GM12878 (cell line): Measurements from ENCODE around the gene CCDC28B. TPM values are rescaled to one million over a fixed set of nuclear protein-coding genes. Genes with fewer than 3 reads are reported as not detected.
A peak's percentile ranks its signal among the peaks of the same experiment; 100 is the strongest.

ENCODE experiments used
- ATAC-seq: fragments of 200-7000 bp; cut with Tn5 transposase; 3 replicates; pipeline ENCODE4 v1.9.1; 2020; ENCODE audit warnings: mild to moderate bottlenecking, moderate library complexity
- BruUV-seq: library from RNA; stranded (reverse); fragments of 400-500 nt; replicated peaks from 2 replicates; lab custom pipeline; 2021; lab: Mats Ljungman, UMichigan
- CTCF ChIA-PET: fragments of 300-600 bp; sonication (Branson Sonifier 250); formaldehyde crosslinking; extraction: SDS; loops from one replicate; lab custom pipeline; 2021; ENCODE audit warnings: inconsistent platforms; lab: Yijun Ruan, JAX
- POLR2A ChIA-PET: fragments of 350-600 bp; formaldehyde crosslinking; extraction: SDS; loops from one replicate; lab custom pipeline; 2021; ENCODE audit warnings: inconsistent platforms; lab: Charles Lee
- RAD21 ChIA-PET: fragments of 300-600 bp; sonication (Branson Sonifier 250); formaldehyde crosslinking; loops from one replicate; lab custom pipeline; 2023; ENCODE audit warnings: antibody characterized with exemption; ENCODE audit not compliant: unreplicated experiment; lab: Charles Lee
- SMC1A ChIA-PET: fragments of 300-600 bp; sonication (Branson Sonifier 250); formaldehyde crosslinking; loops from one replicate; lab custom pipeline; 2023; ENCODE audit not compliant: unreplicated experiment, uncharacterized antibody; lab: Charles Lee
- DNase-seq: peaks from one replicate; pipeline ENCODE4 v3.0.0-alpha.2; 2011; ENCODE audit warnings: low read depth, low spot score
- FAIRE-seq: peaks from 3 replicates; lab custom pipeline; 2011; peaks lifted over from hg19 to GRCh38; lab: Jason Lieb, UNC
- H2AFZ ChIP-seq: 2 replicates; pipeline ENCODE4 v1.6.0; 2011; ENCODE audit warnings: low read depth, low read length, control low read depth; ENCODE audit not compliant: control insufficient read depth
- H3K27ac ChIP-seq: 2 replicates; pipeline ENCODE4 v1.5.1; 2011; ENCODE audit warnings: control low read depth; ENCODE audit not compliant: control insufficient read depth, insufficient read depth
- H3K27me3 ChIP-seq, 2 experiments: replicated peaks in 1 of 2; 2 replicates each; pipeline versions ENCODE4 v1.6.0 to v1.6.1; 2011; ENCODE audit warnings: low read length in 1 of 2; ENCODE audit not compliant: control insufficient read depth in 2 of 2, insufficient read depth in 2 of 2
- H3K36me3 ChIP-seq, 2 experiments: 2 replicates each; pipeline ENCODE4 v1.5.1; 2011; ENCODE audit warnings: low read length in 1 of 2; ENCODE audit not compliant: control insufficient read depth in 2 of 2, insufficient read depth in 2 of 2
- H3K4me1 ChIP-seq: 2 replicates; pipeline ENCODE4 v1.6.1; 2011; ENCODE audit warnings: mild to moderate bottlenecking, low read length, moderate library complexity, mixed read lengths; ENCODE audit not compliant: control insufficient read depth, insufficient read depth
- H3K4me2 ChIP-seq: 2 replicates; pipeline ENCODE4 v1.6.0; 2011; ENCODE audit warnings: control low read depth; ENCODE audit not compliant: control insufficient read depth, insufficient read depth
- H3K4me3 ChIP-seq: fragments of 200-600 bp; sonication (generic); 2 replicates; pipeline ENCODE4 v1.5.1; 2016
- H3K79me2 ChIP-seq: 2 replicates; pipeline ENCODE4 v1.6.0; 2011; ENCODE audit warnings: low read length; ENCODE audit not compliant: control insufficient read depth, insufficient read depth
- H3K9ac ChIP-seq: 2 replicates; pipeline ENCODE4 v1.8.0; 2011; ENCODE audit warnings: low read length, control low read depth, mixed read lengths; ENCODE audit not compliant: control insufficient read depth, insufficient read depth
- H3K9me3 ChIP-seq: replicated peaks from 3 replicates; pipeline ENCODE4 v1.5.1; 2011; ENCODE audit warnings: mild to moderate bottlenecking, low read length; ENCODE audit not compliant: control insufficient read depth, insufficient read depth
- H4K20me1 ChIP-seq: 2 replicates; pipeline ENCODE4 v1.6.0; 2011; ENCODE audit not compliant: control insufficient read depth, insufficient read depth
- BHLHE40 ChIP-seq, 2 experiments: fragments of 450-650 bp in 1 of 2; IDR thresholded peaks; 2 replicates each; pipeline ENCODE4 v1.6.1; 2011 to 2017; ENCODE audit warnings: low read depth in 2 of 2, borderline replicate concordance in 1 of 2, improper control_type of control experiment in 1 of 2, low read length in 1 of 2, mild to moderate bottlenecking in 1 of 2
- HDGF ChIP-seq: fragments of 450-650 bp; IDR thresholded peaks from 2 replicates; pipeline ENCODE4 v1.6.1; 2016; ENCODE audit warnings: antibody characterized with exemption
- NR2C2 ChIP-seq: IDR thresholded peaks from 2 replicates; pipeline ENCODE4 v1.6.1; 2011; ENCODE audit warnings: borderline replicate concordance, low read depth; ENCODE audit not compliant: control insufficient read depth, insufficient read length
- NRF1 ChIP-seq: conservative IDR thresholded peaks from 2 replicates; pipeline ENCODE4 v1.6.1; 2011; ENCODE audit warnings: mild to moderate bottlenecking, low read depth, low read length, improper control_type of control experiment
- PBX3 ChIP-seq: IDR thresholded peaks from 2 replicates; pipeline ENCODE4 v1.6.1; 2011; ENCODE audit warnings: mild to moderate bottlenecking, low read depth, low read length, moderate library complexity; ENCODE audit not compliant: insufficient replicate concordance
- PKNOX1 ChIP-seq: fragments of 450-650 bp; IDR thresholded peaks from 2 replicates; pipeline ENCODE4 v1.6.1; 2016; ENCODE audit warnings: mild to moderate bottlenecking
- SKIL ChIP-seq: fragments of 450-650 bp; IDR thresholded peaks from 2 replicates; pipeline ENCODE4 v1.6.1; 2017; ENCODE audit warnings: mild to moderate bottlenecking, low read depth, inconsistent platforms; ENCODE audit not compliant: poor library complexity, severe bottlenecking
- TCF3 ChIP-seq: IDR thresholded peaks from 2 replicates; pipeline ENCODE4 v1.6.1; 2012; ENCODE audit warnings: low read depth, mild to moderate bottlenecking, low read length, borderline replicate concordance; ENCODE audit not compliant: insufficient read depth
- WGBS: methylation state at CpG from one replicate; pipeline ENCODE4 v1.1.6; 2016; ENCODE audit warnings: low lambda C conversion rate; ENCODE audit not compliant: insufficient replicate concordance, insufficient coverage; ENCODE audit errors: missing lambda C conversion rate; 5-methylcytosine and 5-hydroxymethylcytosine counted together
- in situ Hi-C: fragments of 300-500 bp; cut with MboI; formaldehyde crosslinking; loops from 9 replicates; pipeline ENCODE4 v1.14.3; 2018; ENCODE audit warnings: mixed read lengths
- intact Hi-C: fragments of 100-400 bp; cut with micrococcal nuclease; formaldehyde crosslinking; loops from one replicate; pipeline ENCODE4 v1.14.2; 2022; ENCODE audit not compliant: unreplicated experiment
- polyA plus RNA-seq, 11 experiments: library from polyadenylated mRNA; depleted of rRNA in 4 of 11; unstranded in 6 of 11; stranded (reverse) in 5 of 11; fragments of >200 nt; fragmentation: Nextera tagmentation in 4 of 11; fragmentation: Illumina TruSeq in 1 of 11; extraction: Ambion mirVana in 4 of 11; extraction: Trizol in 1 of 11; gene quantifications; 1 replicate in 1 of 11; 2 replicates in 10 of 11; pipeline versions ENCODE4 v1.2.1 to v1.2.3, GENCODE V29; 2011 to 2016; ENCODE audit warnings: inconsistent platforms in 2 of 11, missing spikeins in 2 of 11, low read depth in 1 of 11
- total RNA-seq, 4 experiments: library from RNA; depleted of rRNA in 3 of 4; stranded (reverse); fragments of >200 nt in 3 of 4; fragmentation: Illumina TruSeq in 1 of 4; extraction: Trizol in 1 of 4; gene quantifications; 2 replicates each; pipeline versions ENCODE4 v1.2.1 to v1.2.3, GENCODE V29; 2013 to 2021

Gene CCDC28B
- total and polyA plus RNA-seq, 10 of the 15 experiments (the other 5 are each of a cell fraction or from before 2014, with no cell fraction given), result 10.5 to 135 (median 90.6) TPM

- ChIA-PET CTCF (interaction anchor here (1.1 kb wide), 1 partner anchor 11 kb away, joined by 3 read pairs; no protein-coding TSS in a partner anchor), RAD21 (no interaction called here), POLR2A (no interaction called here), SMC1A (interaction anchor here (1.2 to 1.7 kb wide), 2 partner anchors 10 to 47 kb away, joined by 4 read pairs; no protein-coding TSS in a partner anchor)
- Histone ChIP-seq H3K4me3 (no peak overlapping the region), H3K4me2 (no peak overlapping the region), H2AFZ (no peak overlapping the region), H3K9me3 (no peaks in the 10 kb centered on the region), H3K36me3 (peaks cover 17 to 40% of the 10 kb centered on the region in 2 experiments), H3K27ac (no peak overlapping the region; the same call in 1 of the 2 replicates), H3K4me1 (peaks cover 7% of the 10 kb centered on the region), H3K27me3 (no peaks in the 10 kb centered on the region), H3K79me2 (no peaks in the 10 kb centered on the region), H4K20me1 (no peaks in the 10 kb centered on the region), H3K9ac (no peak overlapping the region)
- intact Hi-C loops (no loop called here), in situ Hi-C loops (no loop called here)
- 8% methylated on average over 3 of the region's 3 CpGs for WGBS
- peak; percentile 50 for TF ChIP-seq PBX3
- TF ChIP-seq NR2C2, result no peak
- TF ChIP-seq PKNOX1, result peak; percentile 72
- DNase-seq (no peak), ATAC-seq (peak; percentile 76), FAIRE-seq (peak; percentile 86)
- no TSS peak for BruUV-seq
These were observed 41.2 kb upstream of the CCDC28B start for GRCh38 chr1:32159189-32159588.

GRCh38 chr1:32163405-32163804, 37.0 kb upstream of the CCDC28B start:
- CTCF ChIA-PET, result no interaction called here
- no TSS peak for BruUV-seq
- ATAC-seq, result no peak
- peaks cover 12 to 45% of the 10 kb centered on the region in 2 experiments for H3K36me3 ChIP-seq
- SMC1A ChIA-PET, result interaction anchor here (1.4 kb wide), 1 partner anchor 9 kb away, joined by 3 read pairs; no protein-coding TSS in a partner anchor
- no peak for FAIRE-seq
- H3K9ac ChIP-seq, result no peak overlapping the region
- H3K9me3 ChIP-seq, result no peaks in the 10 kb centered on the region
- POLR2A ChIA-PET, result no interaction called here
- H3K79me2 ChIP-seq, result no peaks in the 10 kb centered on the region
- RAD21 ChIA-PET, result no interaction called here
- H3K4me1 ChIP-seq, result peaks cover 7% of the 10 kb centered on the region
- H3K27me3 ChIP-seq, result no peaks in the 10 kb centered on the region
- H2AFZ ChIP-seq, result no peak overlapping the region
- WGBS, result 64% methylated on average over 2 of the region's 2 CpGs
- intact Hi-C loops (no loop called here), in situ Hi-C loops (no loop called here)
- no peaks in the 10 kb centered on the region for H4K20me1 ChIP-seq
- no peak overlapping the region for H3K4me3 ChIP-seq
- H3K27ac ChIP-seq, result no peak overlapping the region
- no peak for DNase-seq
- H3K4me2 ChIP-seq, result no peak overlapping the region
- TF ChIP-seq BHLHE40 (IDR thresholded peaks at IDR 0.05; ENCODE audit: borderline replicate concordance in 1 of 2, low read depth in 2 of 2, low read length in 1 of 2) (no peak), TCF3 (no peak), SKIL (no peak), HDGF (no peak), NRF1 (no peak)
